SK-N-SH treated with all-trans-retinoic acid at 6 μM for 48 hours (cell line): ENCODE measurements around the gene ACOXL.

Source experiments
- ARNTL ChIP-seq: fragments of 450-650 bp; formaldehyde crosslinking; IDR thresholded peaks from 2 replicates; pipeline ENCODE4 v1.5.0; 2020; ENCODE audit warnings: low read depth, mild to moderate bottlenecking, moderate library complexity, borderline replicate concordance
- BACH2 ChIP-seq: fragments of 250-450 bp; sonication (Bioruptor Pico); IDR thresholded peaks from 2 replicates; pipeline ENCODE4 v1.9.0; 2021; ENCODE audit warnings: mild to moderate bottlenecking, borderline replicate concordance
- CSDC2 ChIP-seq: fragments of 250-450 bp; sonication (Bioruptor Pico); IDR thresholded peaks from 2 replicates; pipeline ENCODE4 v1.5.0; 2020; ENCODE audit warnings: mild to moderate bottlenecking, moderate library complexity
- GLIS3 ChIP-seq: fragments of 250-450 bp; sonication (Bioruptor Pico); IDR thresholded peaks from 2 replicates; pipeline ENCODE4 v1.5.0; 2020; ENCODE audit warnings: mild to moderate bottlenecking, moderate library complexity
- ZNF8 ChIP-seq: fragments of 450-650 bp; formaldehyde crosslinking; IDR thresholded peaks from 2 replicates; pipeline ENCODE4 v1.5.0; 2020; ENCODE audit warnings: mild to moderate bottlenecking, moderate library complexity
- TF ChIP-seq, protein P1 (sequence below): fragments of 250-450 bp; sonication (Bioruptor Pico); IDR thresholded peaks from 2 replicates; pipeline ENCODE4 v1.8.0; 2020; ENCODE audit warnings: mild to moderate bottlenecking, moderate library complexity, borderline replicate concordance
- TF ChIP-seq, protein P2 (sequence below): fragments of 250-450 bp; sonication (Bioruptor Pico); IDR thresholded peaks from 2 replicates; pipeline ENCODE4 v1.8.0; 2021; ENCODE audit warnings: low read depth, mild to moderate bottlenecking, moderate library complexity, borderline replicate concordance

DNA sequence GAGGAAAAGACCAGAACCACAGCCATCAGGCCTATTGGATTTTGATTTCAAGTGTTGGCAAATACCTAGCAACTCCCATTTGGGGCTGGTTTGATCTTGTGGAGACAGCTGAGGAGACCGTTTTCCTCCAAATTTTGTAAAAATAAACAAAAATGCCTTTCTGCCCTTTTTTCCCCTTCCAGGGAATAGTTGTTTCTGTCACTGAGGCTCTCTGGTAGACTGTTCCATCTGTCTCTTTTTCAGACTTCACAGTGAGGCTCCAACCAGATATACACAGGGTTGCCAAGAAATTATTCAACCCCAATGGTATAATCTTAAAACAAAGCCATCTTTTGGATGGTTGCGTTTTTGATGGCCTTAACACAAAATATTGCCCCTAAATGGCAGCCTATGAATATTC is 115.7 kb downstream of the ACOXL start:
- TF ChIP-seq ARNTL (CRISPR knock-in tag) (no peak), ZNF8 (no peak), BACH2 (CRISPR knock-in tag) (no peak), CSDC2 (CRISPR knock-in tag) (no peak), GLIS3 (CRISPR knock-in tag) (no peak)
- TF ChIP-seq, protein P1, sequence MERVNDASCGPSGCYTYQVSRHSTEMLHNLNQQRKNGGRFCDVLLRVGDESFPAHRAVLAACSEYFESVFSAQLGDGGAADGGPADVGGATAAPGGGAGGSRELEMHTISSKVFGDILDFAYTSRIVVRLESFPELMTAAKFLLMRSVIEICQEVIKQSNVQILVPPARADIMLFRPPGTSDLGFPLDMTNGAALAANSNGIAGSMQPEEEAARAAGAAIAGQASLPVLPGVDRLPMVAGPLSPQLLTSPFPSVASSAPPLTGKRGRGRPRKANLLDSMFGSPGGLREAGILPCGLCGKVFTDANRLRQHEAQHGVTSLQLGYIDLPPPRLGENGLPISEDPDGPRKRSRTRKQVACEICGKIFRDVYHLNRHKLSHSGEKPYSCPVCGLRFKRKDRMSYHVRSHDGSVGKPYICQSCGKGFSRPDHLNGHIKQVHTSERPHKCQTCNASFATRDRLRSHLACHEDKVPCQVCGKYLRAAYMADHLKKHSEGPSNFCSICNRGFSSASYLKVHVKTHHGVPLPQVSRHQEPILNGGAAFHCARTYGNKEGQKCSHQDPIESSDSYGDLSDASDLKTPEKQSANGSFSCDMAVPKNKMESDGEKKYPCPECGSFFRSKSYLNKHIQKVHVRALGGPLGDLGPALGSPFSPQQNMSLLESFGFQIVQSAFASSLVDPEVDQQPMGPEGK (CRISPR knock-in tag) = no peak
- TF ChIP-seq, protein P2, sequence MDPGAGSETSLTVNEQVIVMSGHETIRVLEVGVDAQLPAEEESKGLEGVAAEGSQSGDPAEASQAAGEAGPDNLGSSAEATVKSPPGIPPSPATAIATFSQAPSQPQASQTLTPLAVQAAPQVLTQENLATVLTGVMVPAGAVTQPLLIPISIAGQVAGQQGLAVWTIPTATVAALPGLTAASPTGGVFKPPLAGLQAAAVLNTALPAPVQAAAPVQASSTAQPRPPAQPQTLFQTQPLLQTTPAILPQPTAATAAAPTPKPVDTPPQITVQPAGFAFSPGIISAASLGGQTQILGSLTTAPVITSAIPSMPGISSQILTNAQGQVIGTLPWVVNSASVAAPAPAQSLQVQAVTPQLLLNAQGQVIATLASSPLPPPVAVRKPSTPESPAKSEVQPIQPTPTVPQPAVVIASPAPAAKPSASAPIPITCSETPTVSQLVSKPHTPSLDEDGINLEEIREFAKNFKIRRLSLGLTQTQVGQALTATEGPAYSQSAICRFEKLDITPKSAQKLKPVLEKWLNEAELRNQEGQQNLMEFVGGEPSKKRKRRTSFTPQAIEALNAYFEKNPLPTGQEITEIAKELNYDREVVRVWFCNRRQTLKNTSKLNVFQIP (CRISPR knock-in tag) = no peak
